HCT116 (cell line): ENCODE measurements around the gene CFAP46. TPM values are rescaled to one million over a fixed set of nuclear protein-coding genes. Genes with fewer than 3 reads are reported as not detected.

ENCODE experiments used
- ATAC-seq: fragments of 200-7000 bp; cut with Tn5 transposase; 2 replicates; pipeline ENCODE4 v1.9.1; 2020; ENCODE audit warnings: mild to moderate bottlenecking, moderate library complexity
- BruUV-seq: library from RNA; stranded (reverse); fragments of 400-500 nt; replicated peaks from 2 replicates; lab custom pipeline; 2021; lab: Mats Ljungman, UMichigan
- CTCF ChIA-PET: fragments of 300-600 bp; sonication (Branson Sonifier 250); formaldehyde crosslinking; loops from one replicate; lab custom pipeline; 2021; ENCODE audit warnings: antibody characterized with exemption; lab: Charles Lee
- POLR2A ChIA-PET: fragments of 300-600, 350-600 bp; sonication (Branson Sonifier 250); formaldehyde crosslinking; loops from one replicate; lab custom pipeline; 2021; ENCODE audit warnings: antibody characterized with exemption; lab: Charles Lee
- RAD21 ChIA-PET, 2 experiments: fragments of 300-600 bp; sonication (Branson Sonifier 250); formaldehyde crosslinking; loops; one replicate each; lab custom pipeline; 2023; ENCODE audit warnings: low total read pairs in 2 of 2; ENCODE audit not compliant: uncharacterized antibody in 2 of 2, unreplicated experiment in 2 of 2, low non-redundant PET in 1 of 2; lab: Charles Lee
- DNase-seq: peaks from one replicate; pipeline ENCODE4 v3.0.0-alpha.2; 2010; ENCODE audit warnings: low read depth, low spot score
- H2AFZ ChIP-seq: fragments of 200-600 bp; shearing (Covaris generic), sonication (generic); 2 replicates; pipeline ENCODE4 v1.6.1; 2017; ENCODE audit warnings: low read depth, mixed run types, mixed read lengths, antibody characterized with exemption, low read length; ENCODE audit not compliant: poor library complexity, severe bottlenecking
- H3K27ac ChIP-seq: 2 replicates; pipeline ENCODE4 v1.5.1; 2012; ENCODE audit warnings: low read depth, low read length
- H3K27me3 ChIP-seq: fragments of 200-600 bp; sonication (generic); 2 replicates; pipeline ENCODE4 v1.6.1; 2016; ENCODE audit warnings: mixed run types, low read length, mixed read lengths; ENCODE audit not compliant: insufficient read depth
- H3K36me3 ChIP-seq, 2 experiments: fragments of 200-500 bp in 1 of 2; fragments of 200-600 bp in 1 of 2; sonication (Bioruptor generic) in 1 of 2; sonication (generic) in 1 of 2; 2 replicates each; pipeline versions ENCODE4 v1.5.1 to v1.6.1; 2014 to 2016; ENCODE audit warnings: low read length in 2 of 2, inconsistent platforms in 1 of 2, mixed read lengths in 1 of 2, mixed run types in 1 of 2; ENCODE audit not compliant: insufficient read depth in 2 of 2, control insufficient read depth in 1 of 2
- H3K4me1 ChIP-seq, 2 experiments: fragments of 200-600 bp in 1 of 2; sonication (generic) in 1 of 2; 2 replicates each; pipeline versions ENCODE4 v1.5.1 to v1.6.1; 2012 to 2017; ENCODE audit warnings: low read length in 2 of 2, inconsistent platforms in 1 of 2, mild to moderate bottlenecking in 1 of 2, mixed read lengths in 1 of 2, mixed run types in 1 of 2, moderate library complexity in 1 of 2; ENCODE audit not compliant: insufficient read depth in 2 of 2, control insufficient read depth in 1 of 2
- H3K4me2 ChIP-seq: fragments of 200-600 bp; sonication (generic); 2 replicates; pipeline ENCODE4 v1.6.1; 2017; ENCODE audit warnings: mixed run types, low read length, mixed read lengths
- H3K4me3 ChIP-seq, 2 experiments: fragments of 200-600 bp in 1 of 2; sonication (generic) in 1 of 2; replicated peaks in 1 of 2; 2 replicates each; pipeline ENCODE4 v1.5.1; 2011 to 2016; ENCODE audit warnings: low read length in 2 of 2, control low read depth in 1 of 2, low read depth in 1 of 2, mild to moderate bottlenecking in 1 of 2, mixed read lengths in 1 of 2, mixed run types in 1 of 2
- H3K79me2 ChIP-seq: fragments of 200-600 bp; sonication (generic); 2 replicates; pipeline ENCODE4 v1.6.1; 2017; ENCODE audit warnings: mild to moderate bottlenecking, mixed run types, low read length, moderate library complexity, mixed read lengths; ENCODE audit not compliant: insufficient read depth
- H3K9ac ChIP-seq: fragments of 200-600 bp; sonication (generic); 2 replicates; pipeline ENCODE4 v1.6.1; 2016; ENCODE audit warnings: low read length, mixed read lengths
- H3K9me2 ChIP-seq: fragments of 200-600 bp; sonication (generic), shearing (Covaris generic); 2 replicates; pipeline ENCODE4 v1.6.1; 2017; ENCODE audit warnings: mixed run types, mild to moderate bottlenecking, moderate library complexity; ENCODE audit not compliant: insufficient read depth
- H3K9me3 ChIP-seq, 2 experiments: fragments of 200-500 bp in 1 of 2; fragments of 200-600 bp in 1 of 2; sonication (Bioruptor generic) in 1 of 2; sonication (generic) in 1 of 2; 2 replicates each; pipeline ENCODE4 v1.6.1; 2014 to 2017; ENCODE audit warnings: low read length in 2 of 2, mixed read lengths in 2 of 2, inconsistent platforms in 1 of 2, low read depth in 1 of 2, mild to moderate bottlenecking in 1 of 2, mixed run types in 1 of 2, moderate library complexity in 1 of 2; ENCODE audit not compliant: control insufficient read depth in 1 of 2, insufficient read depth in 1 of 2
- H4K20me1 ChIP-seq: fragments of 200-600 bp; sonication (generic), shearing (Covaris generic); 2 replicates; pipeline ENCODE4 v1.6.1; 2017; ENCODE audit warnings: mixed run types, mild to moderate bottlenecking, moderate library complexity; ENCODE audit not compliant: insufficient read depth
- CBX3 ChIP-seq: IDR thresholded peaks from 2 replicates; pipeline ENCODE4 v1.6.1; 2012; ENCODE audit warnings: low read depth
- EGR1 ChIP-seq: IDR thresholded peaks from 2 replicates; pipeline ENCODE4 v1.6.1; 2012; ENCODE audit warnings: low read depth
- EZH2 ChIP-seq: fragments of 200-600 bp; sonication (generic); IDR thresholded peaks from 2 replicates; pipeline ENCODE4 v1.6.1; 2017; ENCODE audit warnings: antibody characterized with exemption, mixed run types
- EZH2phosphoT487 ChIP-seq: fragments of 200-600 bp; IDR thresholded peaks from 2 replicates; pipeline ENCODE4 v1.6.1; 2018; ENCODE audit warnings: antibody characterized with exemption, borderline replicate concordance
- JUND ChIP-seq: IDR thresholded peaks from 2 replicates; pipeline ENCODE4 v1.6.1; 2012
- POLR2A ChIP-seq: IDR thresholded peaks from 2 replicates; pipeline ENCODE4 v1.7.0; 2011; ENCODE audit warnings: borderline replicate concordance; ENCODE audit not compliant: insufficient read depth, insufficient read length; ENCODE audit errors: extremely low read depth
- POLR2AphosphoS5 ChIP-seq: IDR thresholded peaks from 2 replicates; pipeline ENCODE4 v1.6.1; 2011; ENCODE audit warnings: mild to moderate bottlenecking, low read depth, low read length, moderate library complexity
- RAD21 ChIP-seq: IDR thresholded peaks from 2 replicates; pipeline ENCODE4 v1.6.1; 2012; ENCODE audit warnings: low read depth, mild to moderate bottlenecking
- SIN3A ChIP-seq: IDR thresholded peaks from 2 replicates; pipeline ENCODE4 v1.6.1; 2012; ENCODE audit warnings: low read depth
- TCF7L2 ChIP-seq: IDR thresholded peaks from 2 replicates; pipeline ENCODE4 v1.7.0; 2011; ENCODE audit warnings: borderline replicate concordance, inconsistent platforms; ENCODE audit not compliant: insufficient read depth, insufficient read length; ENCODE audit errors: extremely low read depth
- ZFX ChIP-seq: fragments of 450-650 bp; IDR thresholded peaks from 2 replicates; pipeline ENCODE4 v1.6.1; 2017
- ZNF274 ChIP-seq: fragments of 200-500 bp; sonication (Bioruptor generic); IDR thresholded peaks from 2 replicates; pipeline ENCODE4 v1.6.1; 2014; ENCODE audit warnings: mild to moderate bottlenecking, low read depth, low read length, inconsistent platforms
- intact Hi-C: fragments of 100-400 bp; cut with micrococcal nuclease; formaldehyde crosslinking; loops from 2 replicates; pipeline ENCODE4 v1.10.0; 2022
- total RNA-seq: library from RNA; stranded (reverse); gene quantifications from one replicate; pipeline ENCODE4 v1.2.1, GENCODE V29; 2021; ENCODE audit not compliant: unreplicated experiment
- TF ChIP-seq, protein P1 (sequence below): IDR thresholded peaks from 2 replicates; pipeline ENCODE4 v1.6.1; 2011; ENCODE audit warnings: mild to moderate bottlenecking, low read length, moderate library complexity; ENCODE audit not compliant: insufficient replicate concordance; ENCODE audit errors: extremely low read depth
- TF ChIP-seq, protein P2 (sequence below): IDR thresholded peaks from 2 replicates; pipeline ENCODE4 v1.6.1; 2012
- TF ChIP-seq, protein P3 (sequence below): IDR thresholded peaks from 2 replicates; pipeline ENCODE4 v1.6.1; 2012

The CFAP46 gene
- total RNA-seq, 1 experiment from 2014 or later, result 1.4 TPM

DNA sequence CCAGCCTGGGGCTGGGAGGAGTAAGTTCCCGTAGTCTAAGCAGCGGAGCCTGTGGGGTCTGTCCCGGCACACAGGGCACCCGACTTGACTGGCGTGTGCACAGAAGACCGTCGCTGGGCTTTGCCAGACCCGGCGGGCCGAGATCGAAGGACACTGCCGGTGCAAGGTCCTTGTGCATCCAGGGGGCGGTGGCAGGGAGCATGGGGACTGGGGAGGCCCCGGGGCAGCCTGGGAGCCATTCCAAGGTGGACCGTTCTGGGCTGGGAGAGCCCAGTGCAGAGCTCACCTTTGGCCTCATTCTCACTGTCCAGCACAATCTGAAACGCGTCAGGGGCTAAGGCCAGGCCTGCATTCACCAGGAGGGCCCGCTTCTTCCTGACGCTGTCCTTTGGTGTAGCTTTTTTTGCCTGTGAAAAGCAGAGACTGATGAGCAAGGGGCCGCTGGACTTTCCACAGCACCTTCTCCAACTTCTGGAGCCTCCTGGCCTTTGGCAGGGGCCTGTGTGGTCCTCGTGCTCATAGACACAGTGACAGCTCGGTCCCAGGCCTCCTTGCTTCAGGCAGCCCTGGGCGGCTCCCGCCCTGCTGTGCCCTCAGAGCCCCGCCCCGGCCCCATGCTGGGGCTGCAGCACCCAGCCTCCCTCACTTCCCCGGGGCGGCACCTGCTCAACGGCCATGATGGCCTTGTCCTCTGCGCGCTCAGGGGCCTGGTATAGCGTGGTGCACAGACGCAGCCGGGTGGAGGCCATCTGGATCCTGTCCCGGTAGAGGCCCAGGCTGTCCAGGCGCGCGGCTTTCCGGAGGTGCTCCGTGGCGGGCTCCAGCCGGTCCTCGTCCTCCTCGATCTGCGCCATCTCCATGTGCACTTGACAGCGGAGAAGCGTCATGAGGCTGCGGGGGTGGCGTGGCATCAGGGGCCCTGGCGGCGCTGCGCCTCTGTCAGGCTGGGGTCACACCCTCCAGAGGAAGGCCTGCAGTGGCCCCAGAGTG lies 20.3 kb downstream of the CFAP46 start:
- CTCF ChIA-PET, result no interaction called here
- Histone ChIP-seq H3K27me3 (no peaks in the 10 kb centered on the region), H3K79me2 (no peaks in the 10 kb centered on the region), H3K9me2 (no peaks in the 10 kb centered on the region), H3K9ac (no peak overlapping the region), H2AFZ (no peak overlapping the region), H3K27ac (no peak overlapping the region), H3K36me3 (no peaks in the 10 kb centered on the region), H3K4me1 (no peaks in the 10 kb centered on the region), H3K9me3 (no peaks in the 10 kb centered on the region), H3K4me2 (no peak overlapping the region), H4K20me1 (no peaks in the 10 kb centered on the region), H3K4me3 (no peak overlapping the region)
- intact Hi-C loops, result no loop called here
- POLR2A ChIA-PET, result interaction anchor here (0.6 kb wide), 1 partner anchor 171 kb away, joined by 5 read pairs; no protein-coding TSS in a partner anchor
- ATAC-seq, result 0 out of 2 replicates have a peak, but pooled peaks have one; percentile 32
- no peak for DNase-seq
- no peak for TF ChIP-seq EZH2phosphoT487
- no peak for TF ChIP-seq CBX3
- TF ChIP-seq JUND, result no peak
- TF ChIP-seq EGR1, result no peak
- no peak for TF ChIP-seq TCF7L2
- no peak for TF ChIP-seq POLR2A
- TF ChIP-seq, protein P1, sequence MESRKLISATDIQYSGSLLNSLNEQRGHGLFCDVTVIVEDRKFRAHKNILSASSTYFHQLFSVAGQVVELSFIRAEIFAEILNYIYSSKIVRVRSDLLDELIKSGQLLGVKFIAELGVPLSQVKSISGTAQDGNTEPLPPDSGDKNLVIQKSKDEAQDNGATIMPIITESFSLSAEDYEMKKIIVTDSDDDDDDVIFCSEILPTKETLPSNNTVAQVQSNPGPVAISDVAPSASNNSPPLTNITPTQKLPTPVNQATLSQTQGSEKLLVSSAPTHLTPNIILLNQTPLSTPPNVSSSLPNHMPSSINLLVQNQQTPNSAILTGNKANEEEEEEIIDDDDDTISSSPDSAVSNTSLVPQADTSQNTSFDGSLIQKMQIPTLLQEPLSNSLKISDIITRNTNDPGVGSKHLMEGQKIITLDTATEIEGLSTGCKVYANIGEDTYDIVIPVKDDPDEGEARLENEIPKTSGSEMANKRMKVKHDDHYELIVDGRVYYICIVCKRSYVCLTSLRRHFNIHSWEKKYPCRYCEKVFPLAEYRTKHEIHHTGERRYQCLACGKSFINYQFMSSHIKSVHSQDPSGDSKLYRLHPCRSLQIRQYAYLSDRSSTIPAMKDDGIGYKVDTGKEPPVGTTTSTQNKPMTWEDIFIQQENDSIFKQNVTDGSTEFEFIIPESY, result no peak
- no peak for TF ChIP-seq RAD21
- TF ChIP-seq ZFX, result no peak
- no peak for TF ChIP-seq ZNF274
- TF ChIP-seq SIN3A, result no peak
- TF ChIP-seq, protein P2, sequence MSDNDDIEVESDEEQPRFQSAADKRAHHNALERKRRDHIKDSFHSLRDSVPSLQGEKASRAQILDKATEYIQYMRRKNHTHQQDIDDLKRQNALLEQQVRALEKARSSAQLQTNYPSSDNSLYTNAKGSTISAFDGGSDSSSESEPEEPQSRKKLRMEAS, result no peak
- no peak for TF ChIP-seq POLR2AphosphoS5
- TF ChIP-seq EZH2, result no peak
- TF ChIP-seq, protein P3, sequence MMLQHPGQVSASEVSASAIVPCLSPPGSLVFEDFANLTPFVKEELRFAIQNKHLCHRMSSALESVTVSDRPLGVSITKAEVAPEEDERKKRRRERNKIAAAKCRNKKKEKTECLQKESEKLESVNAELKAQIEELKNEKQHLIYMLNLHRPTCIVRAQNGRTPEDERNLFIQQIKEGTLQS, result no peak
- no TSS peak for BruUV-seq
- RAD21 ChIA-PET, result no interaction called here
